B cell (primary cell): ENCODE measurements around the gene CYFIP2. TPM values are rescaled to one million over a fixed set of nuclear protein-coding genes. Genes with fewer than 3 reads are reported as not detected.

Source experiments
- ATAC-seq: fragments of 200-7000 bp; cut with Tn5 transposase; one replicate; pipeline ENCODE4 v1.10.0; 2021; ENCODE audit warnings: low read depth, mild to moderate bottlenecking, moderate number of reproducible peaks, moderate library complexity
- CTCF ChIA-PET: fragments of 350-600 bp; sonication (Branson Sonifier 250); formaldehyde crosslinking; loops from one replicate; lab custom pipeline; 2021; ENCODE audit warnings: antibody characterized with exemption, inconsistent platforms; lab: Charles Lee
- POLR2A ChIA-PET: fragments of 350-600 bp; sonication (Branson Sonifier 250); formaldehyde crosslinking; loops from one replicate; lab custom pipeline; 2021; ENCODE audit warnings: antibody characterized with exemption; lab: Charles Lee
- DNase-seq: peaks from one replicate; pipeline ENCODE4 v3.0.0; 2013
- H2AFZ ChIP-seq: 2 replicates; pipeline ENCODE4 v1.6.1; 2012; ENCODE audit warnings: mild to moderate bottlenecking, low read depth, low read length; ENCODE audit not compliant: insufficient read depth, poor library complexity, severe bottlenecking
- H3K27ac ChIP-seq, 2 donors: 1 replicate in 1 of 2; 2 replicates in 1 of 2; pipeline ENCODE4 v1.5.1; 2012 to 2013; ENCODE audit warnings: low read length in 2 of 2, mild to moderate bottlenecking in 2 of 2, moderate library complexity in 1 of 2
- H3K27me3 ChIP-seq, 4 experiments: fragments of 200-600 bp in 1 of 4; sonication (generic) in 1 of 4; replicated peaks in 1 of 4; 1 replicate in 2 of 4; 2 replicates in 2 of 4; pipeline versions ENCODE4 v1.6.1 to v1.7.0; 2013 to 2016; ENCODE audit warnings: low read length in 3 of 4, mild to moderate bottlenecking in 2 of 4, mixed read lengths in 1 of 4, moderate library complexity in 1 of 4; ENCODE audit not compliant: insufficient read depth in 4 of 4, control insufficient read depth in 3 of 4; ENCODE audit errors: control extremely low read depth in 1 of 4
- H3K36me3 ChIP-seq, 2 experiments: replicated peaks in 1 of 2; 1 replicate in 1 of 2; 2 replicates in 1 of 2; pipeline versions ENCODE4 v1.6.1 to v1.7.1; 2013; ENCODE audit warnings: low read length in 1 of 2; ENCODE audit not compliant: insufficient read depth in 2 of 2, control insufficient read depth in 1 of 2; ENCODE audit errors: control extremely low read depth in 1 of 2, extremely low read depth in 1 of 2
- H3K4me1 ChIP-seq, 2 donors: fragments of 200-600 bp in 1 of 2; sonication (generic) in 1 of 2; 1 replicate in 1 of 2; 2 replicates in 1 of 2; pipeline versions ENCODE4 v1.5.1 to v1.6.1; 2013 to 2017; ENCODE audit warnings: low read length in 2 of 2; ENCODE audit not compliant: control insufficient read depth in 2 of 2, insufficient read depth in 2 of 2
- H3K4me2 ChIP-seq: replicated peaks from 2 replicates; pipeline ENCODE3; 2012; ENCODE audit warnings: mild to moderate bottlenecking, low read depth, low read length; ENCODE audit not compliant: poor library complexity, severe bottlenecking
- H3K4me3 ChIP-seq, 5 experiments: fragments of 200-600 bp in 1 of 5; sonication (generic) in 1 of 5; 1 replicate in 3 of 5; 2 replicates in 2 of 5; pipeline versions ENCODE4 v1.5.1 to v1.7.0; 2011 to 2016; ENCODE audit warnings: low read length in 4 of 5, mild to moderate bottlenecking in 4 of 5, low read depth in 2 of 5, control low read depth in 1 of 5, moderate library complexity in 1 of 5; ENCODE audit not compliant: insufficient read depth in 1 of 5; ENCODE audit errors: control extremely low read depth in 1 of 5, extremely low read depth in 1 of 5
- H3K79me2 ChIP-seq: fragments of 200-600 bp; sonication (generic); one replicate; pipeline ENCODE4 v1.6.0; 2016; ENCODE audit warnings: low read length; ENCODE audit not compliant: control insufficient read depth, insufficient read depth
- H3K9ac ChIP-seq: fragments of 200-600 bp; sonication (generic); 2 replicates; pipeline ENCODE4 v1.6.1; 2017; ENCODE audit warnings: mild to moderate bottlenecking, low read length, moderate library complexity
- H3K9me3 ChIP-seq, 3 donors: one replicate each; pipeline versions ENCODE4 v1.6.1 to v1.7.1; 2013; ENCODE audit warnings: low read length in 2 of 3; ENCODE audit not compliant: control insufficient read depth in 2 of 3, insufficient read depth in 1 of 3; ENCODE audit errors: control extremely low read depth in 1 of 3
- H4K20me1 ChIP-seq: 2 replicates; pipeline ENCODE4 v1.6.0; 2012; ENCODE audit warnings: mild to moderate bottlenecking, low read length; ENCODE audit not compliant: insufficient read depth, control insufficient read depth, poor library complexity, severe bottlenecking
- H3K27ac Mint-ChIP-seq: one replicate; pipeline ENCODE4 v1.8.0; 2021; ENCODE audit warnings: mixed read lengths
- H3K27me3 Mint-ChIP-seq: one replicate; pipeline ENCODE4 v1.8.0; 2021; ENCODE audit warnings: mixed read lengths
- H3K4me1 Mint-ChIP-seq: one replicate; pipeline ENCODE4 v1.8.0; 2021; ENCODE audit warnings: mixed read lengths
- H3K4me3 Mint-ChIP-seq: one replicate; pipeline ENCODE4 v1.8.0; 2021; ENCODE audit warnings: mixed read lengths
- H3K9me3 Mint-ChIP-seq: one replicate; pipeline ENCODE4 v1.8.0; 2022; ENCODE audit warnings: mixed read lengths; ENCODE audit not compliant: insufficient read depth
- CTCF ChIP-seq: fragments of 200-600 bp; IDR thresholded peaks from one replicate; pipeline ENCODE4 v1.8.0; 2022; ENCODE audit warnings: antibody characterized with exemption, mild to moderate bottlenecking
- EZH2 ChIP-seq: IDR thresholded peaks from 2 replicates; pipeline ENCODE4 v1.6.1; 2012; ENCODE audit warnings: borderline replicate concordance, low read depth, mild to moderate bottlenecking, moderate library complexity, low read length; ENCODE audit not compliant: insufficient read depth, poor library complexity, severe bottlenecking
- WGBS: methylation state at CpG from one replicate; pipeline ENCODE4 v1.1.5; 2013; ENCODE audit warnings: missing lambda C conversion rate; ENCODE audit not compliant: insufficient coverage; 5-methylcytosine and 5-hydroxymethylcytosine counted together
- intact Hi-C: fragments of 100-400 bp; cut with micrococcal nuclease; formaldehyde crosslinking; loops from one replicate; pipeline ENCODE4 v1.10.0; 2022
- polyA plus RNA-seq: library from polyadenylated mRNA; depleted of rRNA; stranded (reverse); fragments of >200 nt; gene quantifications from 2 replicates; pipeline ENCODE4 v1.2.3, GENCODE V29; 2012
- total RNA-seq, 2 donors: library from RNA; stranded (reverse); fragments of 120-200 nt in 1 of 2; gene quantifications; 1 replicate in 1 of 2; 2 replicates in 1 of 2; pipeline versions ENCODE4 v1.2.3 to v1.2.4, GENCODE V29; 2013 to 2022

Gene CYFIP2
- total and polyA plus RNA-seq, 2 donors (not counting 1 experiment from before 2014, with no cell fraction given) = 231 to 663 TPM

DNA sequence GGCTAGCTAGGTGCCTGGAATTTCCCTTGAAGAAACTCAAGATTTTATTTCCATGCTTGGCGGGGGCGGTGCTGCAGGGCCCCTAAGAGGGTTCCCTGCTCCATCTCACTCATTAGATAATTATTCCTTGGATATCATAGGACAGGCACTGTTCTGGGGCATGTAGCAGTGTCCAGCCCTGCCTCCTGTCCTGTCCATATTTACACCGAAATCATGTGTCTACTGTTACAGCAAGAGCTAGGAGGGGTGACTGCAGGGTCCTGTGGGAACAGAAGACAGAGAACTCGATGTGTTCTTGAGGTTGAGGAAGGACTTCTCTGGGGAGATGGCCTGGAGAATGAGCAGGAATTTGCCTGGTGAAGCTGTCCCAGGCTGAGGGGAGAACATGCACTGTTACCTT lies 96.6 kb downstream of the CYFIP2 start:
- Mint-ChIP-seq H3K4me1 (no peaks in the 10 kb centered on the region), H3K9me3 (no peaks in the 10 kb centered on the region), H3K27ac (peak overlapping the region; percentile 55), H3K27me3 (no peaks in the 10 kb centered on the region), H3K4me3 (no peak overlapping the region)
- TF ChIP-seq CTCF (no peak), EZH2 (no peak)
- Histone ChIP-seq H3K9me3 (no peaks in the 10 kb centered on the region), H3K36me3 (peaks cover 13 to 94% of the 10 kb centered on the region in 2 experiments), H3K9ac (no peak overlapping the region), H3K27ac (no peak overlapping the region), H3K4me3 (no peak overlapping the region), H3K4me1 (no peaks in the 10 kb centered on the region), H3K4me2 (no peak overlapping the region), H3K79me2 (peaks cover 27% of the 10 kb centered on the region), H4K20me1 (peaks cover 30% of the 10 kb centered on the region), H2AFZ (no peak overlapping the region), H3K27me3 (no peaks in the 10 kb centered on the region)
- WGBS = 81% methylated on average over 3 of the region's 4 CpGs
- DNase-seq (no peak), ATAC-seq (no peak)
- CTCF ChIA-PET = interaction anchor here (0.6 to 1.4 kb wide), 3 partner anchors 34 to 357 kb away, joined by 3 to 4 read pairs (median 3); no protein-coding TSS in a partner anchor
- POLR2A ChIA-PET = no interaction called here
- intact Hi-C loops = no loop called here

DNA sequence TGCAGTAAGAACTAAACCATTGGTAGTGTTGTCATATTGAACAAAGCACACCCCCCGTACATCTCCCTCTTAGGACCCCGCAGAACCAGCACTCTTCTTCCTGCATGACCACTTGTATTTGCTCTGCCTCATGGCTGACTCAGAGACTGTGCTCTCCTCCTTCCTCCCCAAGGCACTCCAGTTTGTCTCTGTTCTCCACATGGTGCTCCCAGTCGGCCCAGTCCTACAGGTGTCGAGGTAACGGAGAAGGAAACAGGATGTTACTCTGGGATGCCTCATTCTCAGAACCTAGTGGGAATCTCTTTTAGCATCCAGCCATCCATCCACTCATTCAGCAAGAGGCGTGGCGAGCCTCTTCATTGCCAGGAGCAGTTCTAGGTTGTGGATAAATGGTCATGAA lies 97.1 kb downstream of the CYFIP2 start:
- Histone ChIP-seq H3K4me3 (no peak overlapping the region), H3K36me3 (peaks cover 13 to 92% of the 10 kb centered on the region in 2 experiments), H3K4me1 (no peaks in the 10 kb centered on the region), H3K79me2 (peaks cover 27% of the 10 kb centered on the region), H3K9ac (no peak overlapping the region), H4K20me1 (peaks cover 26% of the 10 kb centered on the region), H3K9me3 (no peaks in the 10 kb centered on the region), H3K27ac (no peak overlapping the region), H3K27me3 (no peaks in the 10 kb centered on the region), H3K4me2 (no peak overlapping the region), H2AFZ (no peak overlapping the region)
- Mint-ChIP-seq H3K4me3 (no peak overlapping the region), H3K9me3 (no peaks in the 10 kb centered on the region), H3K4me1 (no peaks in the 10 kb centered on the region), H3K27me3 (no peaks in the 10 kb centered on the region), H3K27ac (peak overlapping the region; percentile 65)
- POLR2A ChIA-PET = no interaction called here
- intact Hi-C loops = no loop called here
- TF ChIP-seq CTCF = no peak
- TF ChIP-seq EZH2 = no peak
- ATAC-seq (no peak), DNase-seq (no peak)
- WGBS = 94% methylated on average over 3 of the region's 7 CpGs
- CTCF ChIA-PET = interaction anchor here (1.3 to 1.4 kb wide), 2 partner anchors 34 to 356 kb away, joined by 3 to 4 read pairs; no protein-coding TSS in a partner anchor
